GM10266 (cell line): ENCODE data around the gene CBLL1.

ENCODE experiments used
- DNase-seq: peaks from one replicate; pipeline ENCODE4 v3.0.0; 2012; ENCODE audit errors: extremely low spot score
- CTCF ChIP-seq: IDR thresholded peaks from 2 replicates; pipeline ENCODE4 v1.5.1; 2012; ENCODE audit warnings: mild to moderate bottlenecking, low read depth; ENCODE audit not compliant: control insufficient read depth, insufficient read depth; ENCODE audit errors: missing control alignments

Gene CBLL1

GRCh38 chr7:107703219-107703618 lies 40.7 kb upstream of the CBLL1 start:
- no peak for DNase-seq

GRCh38 chr7:107703872-107704271 lies 40.1 kb upstream of the CBLL1 start:
- no peak for DNase-seq
- no peak for TF ChIP-seq CTCF

More at GRCh38 chr7:107703219-107703618, 40.7 kb upstream of the CBLL1 start:
- TF ChIP-seq CTCF = no peak

- TF ChIP-seq CTCF = no peak
- no peak for DNase-seq
Observed at GRCh38 chr7:107708956-107709355, 35.0 kb upstream of the CBLL1 start.

GRCh38 chr7:107711301-107711700 lies 32.6 kb upstream of the CBLL1 start:
- TF ChIP-seq CTCF = no peak
- DNase-seq = no peak

GRCh38 chr7:107712025-107712424 lies 31.9 kb upstream of the CBLL1 start:
- no peak for TF ChIP-seq CTCF
- no peak for DNase-seq

- TF ChIP-seq CTCF = no peak
- no peak for DNase-seq
Observed at GRCh38 chr7:107712896-107713295, 31.0 kb upstream of the CBLL1 start.

- DNase-seq = no peak
- TF ChIP-seq CTCF = no peak
Observed at GRCh38 chr7:107715531-107715930, 28.4 kb upstream of the CBLL1 start.
